ENCODE results near the gene ALCAM.
"Not testable (repeated sequence)": the region's sequence is repeated elsewhere in the genome, so short reads cannot be mapped to it uniquely, and the experiment has no call there.

DNA sequence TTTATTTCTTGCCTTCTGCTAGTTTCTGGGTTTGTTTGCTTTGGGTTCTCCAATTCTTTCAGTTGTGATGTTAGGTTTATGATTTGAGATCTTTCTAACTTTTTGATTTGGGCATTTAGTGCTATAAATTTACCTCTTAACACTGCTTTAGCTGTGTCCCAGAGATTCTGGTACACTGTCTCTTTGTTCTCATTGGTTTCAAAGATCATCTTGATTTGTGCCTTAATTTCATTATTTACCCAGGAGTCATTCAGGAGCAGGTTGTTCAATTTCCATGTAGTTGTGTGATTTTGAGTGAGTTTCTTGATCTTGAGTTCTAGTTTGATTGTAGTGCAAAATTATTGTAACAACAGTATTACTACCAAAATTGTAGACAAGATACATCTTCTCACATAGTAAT is 25.9 kb downstream of the ALCAM start:
- TF ChIP-seq, protein P1, sequence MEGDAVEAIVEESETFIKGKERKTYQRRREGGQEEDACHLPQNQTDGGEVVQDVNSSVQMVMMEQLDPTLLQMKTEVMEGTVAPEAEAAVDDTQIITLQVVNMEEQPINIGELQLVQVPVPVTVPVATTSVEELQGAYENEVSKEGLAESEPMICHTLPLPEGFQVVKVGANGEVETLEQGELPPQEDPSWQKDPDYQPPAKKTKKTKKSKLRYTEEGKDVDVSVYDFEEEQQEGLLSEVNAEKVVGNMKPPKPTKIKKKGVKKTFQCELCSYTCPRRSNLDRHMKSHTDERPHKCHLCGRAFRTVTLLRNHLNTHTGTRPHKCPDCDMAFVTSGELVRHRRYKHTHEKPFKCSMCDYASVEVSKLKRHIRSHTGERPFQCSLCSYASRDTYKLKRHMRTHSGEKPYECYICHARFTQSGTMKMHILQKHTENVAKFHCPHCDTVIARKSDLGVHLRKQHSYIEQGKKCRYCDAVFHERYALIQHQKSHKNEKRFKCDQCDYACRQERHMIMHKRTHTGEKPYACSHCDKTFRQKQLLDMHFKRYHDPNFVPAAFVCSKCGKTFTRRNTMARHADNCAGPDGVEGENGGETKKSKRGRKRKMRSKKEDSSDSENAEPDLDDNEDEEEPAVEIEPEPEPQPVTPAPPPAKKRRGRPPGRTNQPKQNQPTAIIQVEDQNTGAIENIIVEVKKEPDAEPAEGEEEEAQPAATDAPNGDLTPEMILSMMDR (IDR thresholded peaks at IDR 0.05), result not testable (repeated sequence)
- TF ChIP-seq POLR2A, EP300, POLR2AphosphoS5 (IDR thresholded peaks at IDR 0.05): not testable (repeated sequence)

All from stomach (tissue), 4 donors.